IMR-90 (cell line): ENCODE measurements around the gene MDM4.

ENCODE experiments used
- CTCF ChIP-seq: conservative IDR thresholded peaks from 2 replicates; pipeline ENCODE4 v1.5.1; 2012; ENCODE audit warnings: mild to moderate bottlenecking, low read depth, low read length, improper control_type of control experiment
- USF2 ChIP-seq: fragments of 150-350 bp; IDR thresholded peaks from 2 replicates; pipeline ENCODE4 v1.6.1; 2017; ENCODE audit warnings: mild to moderate bottlenecking, antibody characterized with exemption, low read length, low read depth

- TF ChIP-seq CTCF (no peak), USF2 (no peak)
Observed at GRCh38 chr1:204472660-204473059, 43.5 kb upstream of the MDM4 start.
